ENCODE results near the gene AP3M1. TPM values are rescaled to one million over a fixed set of nuclear protein-coding genes. Genes with fewer than 3 reads are reported as not detected.

The AP3M1 gene
- polyA plus RNA-seq, 2 of the 4 experiments (the other 2 are of a cell fraction): 39.0 to 83.0 TPM

- no peak for TF ChIP-seq ZSCAN20 (CRISPR knock-in tag; IDR thresholded peaks at IDR 0.05)
- no peak for TF ChIP-seq HOXB5 (CRISPR knock-in tag; IDR thresholded peaks at IDR 0.05)
- no peak for TF ChIP-seq BCL3 (IDR thresholded peaks at IDR 0.05)
- no peak for TF ChIP-seq NFE2L2 (conservative IDR thresholded peaks at IDR 0.05; ENCODE audit: low read length)
- TF ChIP-seq EHF (CRISPR knock-in tag; IDR thresholded peaks at IDR 0.05): no peak
- no peak for TF ChIP-seq HDAC2 (IDR thresholded peaks at IDR 0.05)
- no peak for TF ChIP-seq MAX (IDR thresholded peaks at IDR 0.05)
- TF ChIP-seq RARB (CRISPR knock-in tag; IDR thresholded peaks at IDR 0.05): no peak
- WGBS (ENCODE audit: missing lambda C conversion rate): 96% methylated on average over 3 of the region's 3 CpGs
- ChIA-PET CTCF (interaction anchor here (0.6 to 1.2 kb wide), 2 partner anchors 17 to 206 kb away, joined by 4 to 6 read pairs; no protein-coding TSS in a partner anchor), POLR2A (no interaction called here)
- Histone ChIP-seq H3K4me2 (no peak overlapping the region), H3K9me3 (no peaks in the 10 kb centered on the region), H3K27ac (no peak overlapping the region), H3K4me3 (no peak overlapping the region), H3K4me1 (peaks cover 32% of the 10 kb centered on the region)
- no peak for FAIRE-seq
- DNase-seq (ENCODE audit: low read depth in 1 of 2, low spot score in 1 of 2): no peak
- no peak for ATAC-seq
These were observed 65.7 kb downstream of the AP3M1 start for GRCh38 chr10:74084955-74085354.

GRCh38 chr10:74083304-74083703 is 67.3 kb downstream of the AP3M1 start:
- Histone ChIP-seq H3K4me2 (no peak overlapping the region), H3K27ac (no peak overlapping the region), H3K9me3 (no peaks in the 10 kb centered on the region), H3K4me1 (peaks cover 48% of the 10 kb centered on the region), H3K4me3 (no peak overlapping the region)
- ATAC-seq: no peak
- FAIRE-seq: no peak
- ChIA-PET CTCF (interaction anchor here (1.2 to 6.6 kb wide), 7 partner anchors 11 to 204 kb away, joined by 3 to 64 read pairs (median 19); no protein-coding TSS in a partner anchor), POLR2A (no interaction called here)
- WGBS (ENCODE audit: missing lambda C conversion rate): 81% methylated on average over 2 of the region's 2 CpGs
- no peak for DNase-seq (ENCODE audit: low read depth in 1 of 2, low spot score in 1 of 2)
- TF ChIP-seq RNF2 (IDR thresholded peaks at IDR 0.05; ENCODE audit: borderline replicate concordance, low read depth) (no peak), FOSL2 (IDR thresholded peaks at IDR 0.05) (no peak), FOSL2 (CRISPR knock-in tag; IDR thresholded peaks at IDR 0.05) (no peak), MAFK (IDR thresholded peaks at IDR 0.05; ENCODE audit: partially characterized antibody) (no peak), MYC (IDR thresholded peaks at IDR 0.05; ENCODE audit: borderline replicate concordance, low read length) (no peak), EP300 (IDR thresholded peaks at IDR 0.05) (no peak), CHD2 (IDR thresholded peaks at IDR 0.05; ENCODE audit: low read length, partially characterized antibody) (no peak), PHF8 (IDR thresholded peaks at IDR 0.05; ENCODE audit: borderline replicate concordance, low read depth) (no peak), ZSCAN20 (CRISPR knock-in tag; IDR thresholded peaks at IDR 0.05) (no peak), RCOR1 (IDR thresholded peaks at IDR 0.05; ENCODE audit: low read depth, low read length) (no peak), HOXB5 (CRISPR knock-in tag; IDR thresholded peaks at IDR 0.05) (no peak), USF2 (IDR thresholded peaks at IDR 0.05) (no peak), E2F6 (IDR thresholded peaks at IDR 0.05; ENCODE audit: borderline replicate concordance, low read depth) (no peak), GATA3 (IDR thresholded peaks at IDR 0.05; ENCODE audit: borderline replicate concordance) (no peak), NFE2L2 (conservative IDR thresholded peaks at IDR 0.05; ENCODE audit: low read length) (no peak), TFCP2L1 (CRISPR knock-in tag; IDR thresholded peaks at IDR 0.05) (no peak), HDAC2 (IDR thresholded peaks at IDR 0.05) (no peak), ZNF302 (CRISPR knock-in tag; IDR thresholded peaks at IDR 0.05) (no peak), CBX2 (IDR thresholded peaks at IDR 0.05; ENCODE audit: borderline replicate concordance, low read depth) (no peak), BCL3 (IDR thresholded peaks at IDR 0.05) (no peak), CEBPB (IDR thresholded peaks at IDR 0.05) (no peak)
